ENCODE data around the gene AMZ1. TPM values are rescaled to one million over a fixed set of nuclear protein-coding genes. Genes with fewer than 3 reads are reported as not detected.

Gene AMZ1
- total RNA-seq, 1 experiment from 2014 or later = 0.74 TPM

DNA sequence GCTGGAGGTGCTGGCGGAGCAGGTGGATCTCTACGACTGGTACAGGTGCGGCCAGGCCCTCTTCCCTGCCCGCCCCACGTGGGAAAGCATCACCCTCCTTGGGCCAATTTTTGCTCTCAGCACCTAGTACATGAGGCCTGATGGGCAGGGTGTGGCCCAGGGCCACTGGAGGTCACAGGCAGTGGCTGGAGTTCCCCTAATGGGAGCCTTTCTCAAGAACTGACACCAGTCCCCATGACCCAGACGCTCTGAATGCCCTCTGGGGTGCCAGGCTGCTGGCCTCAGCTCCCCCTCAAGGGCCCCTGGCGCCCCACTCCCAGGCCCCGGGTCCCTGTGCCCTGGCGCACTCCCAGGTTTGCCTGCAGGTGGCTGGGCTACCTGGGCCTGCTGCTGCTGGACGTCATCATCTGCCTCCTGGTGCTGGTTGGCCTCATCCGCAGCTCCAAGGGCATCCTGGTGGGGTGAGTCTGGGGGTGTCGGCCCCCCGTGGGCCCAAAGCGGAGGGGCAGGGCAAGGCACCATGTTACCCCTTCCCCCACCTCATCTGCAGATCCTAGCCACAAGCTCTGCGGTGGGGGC, 40.3 kb upstream of the AMZ1 start:
- H3K4me3 Mint-ChIP-seq = no peak overlapping the region
- no peak overlapping the region for H3K27ac Mint-ChIP-seq
- Histone ChIP-seq H3K79me2 (ENCODE audit: insufficient read depth, low read length) (no peaks in the 10 kb centered on the region; the same call in 1 of the 2 replicates), H3K79me1 (ENCODE audit: insufficient read depth, low read depth, low read length, poor library complexity, severe bottlenecking) (peaks cover 3% of the 10 kb centered on the region), H3K9me3 (ENCODE audit: control insufficient read depth, low read depth, low read length) (no peaks in the 10 kb centered on the region), H3K14ac (ENCODE audit: insufficient read depth, low read length) (no peak overlapping the region; the same call in 1 of the 2 replicates), H3K4ac (ENCODE audit: low read depth, low read length) (no peak overlapping the region), H4K8ac (replicated peaks; ENCODE audit: insufficient read length, low read depth, low read length) (no peak overlapping the region), H2BK15ac (ENCODE audit: low read depth, low read length) (no peak overlapping the region), H2BK5ac (ENCODE audit: insufficient read length, low read length) (no peak overlapping the region), H3T11ph (ENCODE audit: low read length) (no peak overlapping the region), H3K56ac (ENCODE audit: insufficient read length, low read depth, low read length) (no peak overlapping the region), H2BK120ac (ENCODE audit: low read depth, low read length, poor library complexity, severe bottlenecking) (no peak overlapping the region), H3K9ac (ENCODE audit: extremely low read depth, insufficient read length, low read length) (no peak overlapping the region), H3K18ac (ENCODE audit: insufficient read length, low read depth, low read length) (no peak overlapping the region), H3K4me2 (ENCODE audit: insufficient read depth, insufficient read length, low read length) (no peak overlapping the region), H3K23me2 (ENCODE audit: insufficient read length, low read depth, low read length, poor library complexity, severe bottlenecking) (no peaks in the 10 kb centered on the region), H3K27ac (ENCODE audit: insufficient read length, low read depth, low read length) (no peak overlapping the region), H4K91ac (ENCODE audit: insufficient read length, low read depth, low read length) (no peak overlapping the region), H3K4me1 (ENCODE audit: insufficient read depth, low read length) (peaks cover 3% of the 10 kb centered on the region; the same call in 1 of the 2 replicates), H2BK12ac (ENCODE audit: insufficient read length, low read depth, low read length) (no peak overlapping the region), H4K20me1 (ENCODE audit: control insufficient read depth, insufficient read depth, insufficient read length) (no peaks in the 10 kb centered on the region), H4K5ac (ENCODE audit: insufficient read length, low read depth, low read length) (no peak overlapping the region), H3K27me3 (ENCODE audit: insufficient read depth, low read length) (no peaks in the 10 kb centered on the region), H3K23ac (ENCODE audit: insufficient read length, low read depth, low read length) (no peak overlapping the region), H2AFZ (ENCODE audit: low read length) (no peak overlapping the region), H2AK5ac (ENCODE audit: insufficient read length, low read length) (no peak overlapping the region), H2BK20ac (ENCODE audit: low read depth, low read length, poor library complexity, severe bottlenecking) (no peak overlapping the region)
- peaks cover 14 to 26% of the 10 kb centered on the region in 2 experiments for H3K4me1 Mint-ChIP-seq
- no CpG with 5 or more reads among the region's 15 CpGs for WGBS (ENCODE audit: extremely low coverage, insufficient read length, low lambda C conversion rate)
- H3K27me3 Mint-ChIP-seq (ENCODE audit: low read depth) = no peaks in the 10 kb centered on the region
- H3K9me3 Mint-ChIP-seq = no peaks in the 10 kb centered on the region
- TF ChIP-seq, protein P1, sequence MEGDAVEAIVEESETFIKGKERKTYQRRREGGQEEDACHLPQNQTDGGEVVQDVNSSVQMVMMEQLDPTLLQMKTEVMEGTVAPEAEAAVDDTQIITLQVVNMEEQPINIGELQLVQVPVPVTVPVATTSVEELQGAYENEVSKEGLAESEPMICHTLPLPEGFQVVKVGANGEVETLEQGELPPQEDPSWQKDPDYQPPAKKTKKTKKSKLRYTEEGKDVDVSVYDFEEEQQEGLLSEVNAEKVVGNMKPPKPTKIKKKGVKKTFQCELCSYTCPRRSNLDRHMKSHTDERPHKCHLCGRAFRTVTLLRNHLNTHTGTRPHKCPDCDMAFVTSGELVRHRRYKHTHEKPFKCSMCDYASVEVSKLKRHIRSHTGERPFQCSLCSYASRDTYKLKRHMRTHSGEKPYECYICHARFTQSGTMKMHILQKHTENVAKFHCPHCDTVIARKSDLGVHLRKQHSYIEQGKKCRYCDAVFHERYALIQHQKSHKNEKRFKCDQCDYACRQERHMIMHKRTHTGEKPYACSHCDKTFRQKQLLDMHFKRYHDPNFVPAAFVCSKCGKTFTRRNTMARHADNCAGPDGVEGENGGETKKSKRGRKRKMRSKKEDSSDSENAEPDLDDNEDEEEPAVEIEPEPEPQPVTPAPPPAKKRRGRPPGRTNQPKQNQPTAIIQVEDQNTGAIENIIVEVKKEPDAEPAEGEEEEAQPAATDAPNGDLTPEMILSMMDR (conservative IDR thresholded peaks at IDR 0.05) = no peak
- H3K36me3 Mint-ChIP-seq (ENCODE audit: insufficient read depth in 1 of 3, low read depth in 3 of 3) = peaks cover 19 to 27% (median 24%) of the 10 kb centered on the region in 3 experiments; a peak in 6 of 7 replicates
- DNase-seq = no peak

Measured in H9 (cell line).